GM18502 (cell line): Measurements from ENCODE around the gene SURF1.
"Not testable (repeated sequence)": the region's sequence is repeated elsewhere in the genome, so short reads cannot be mapped to it uniquely, and the experiment has no call there.

Experiments used
- ATAC-seq: cut with Tn5 transposase; IDR thresholded peaks from one replicate; pipeline ENCODE4 v1.9.1; 2021; ENCODE audit warnings: mild to moderate bottlenecking; ENCODE audit not compliant: unreplicated experiment, poor library complexity

Gene SURF1

GRCh38 chr9:133346021-133346785, 10.1 kb downstream of the SURF1 start:
- no peak for ATAC-seq

GRCh38 chr9:133345596-133345995, 10.7 kb downstream of the SURF1 start:
- ATAC-seq, result no peak

- no peak for ATAC-seq
Measured at GRCh38 chr9:133344979-133345378, 11.3 kb downstream of the SURF1 start.

- ATAC-seq, result no peak
Measured at GRCh38 chr9:133344071-133344470, 12.2 kb downstream of the SURF1 start.

- no peak for ATAC-seq
Measured at GRCh38 chr9:133342570-133342969, 13.7 kb downstream of the SURF1 start.

GRCh38 chr9:133342069-133342406, 14.2 kb downstream of the SURF1 start:
- ATAC-seq, result no peak

GRCh38 chr9:133341369-133342068, 14.8 kb downstream of the SURF1 start:
- no peak for ATAC-seq

GRCh38 chr9:133340916-133341315, 15.4 kb downstream of the SURF1 start:
- ATAC-seq, result no peak

GRCh38 chr9:133340256-133340655, 16.0 kb downstream of the SURF1 start:
- ATAC-seq, result no peak

- ATAC-seq, result no peak
Measured at GRCh38 chr9:133339641-133340040, 16.6 kb downstream of the SURF1 start.

- peak; percentile 87 for ATAC-seq
Measured at GRCh38 chr9:133335924-133336811, 20.1 kb downstream of the SURF1 start, which contains the start of gene SURF6. Gene SURF6, minus strand, starts transcription at chr9:133336188. Its CDS starts 56 bp downstream, at chr9:133336132.

GRCh38 chr9:133334888-133335287, 21.4 kb downstream of the SURF1 start:
- ATAC-seq, result not testable (repeated sequence)

GRCh38 chr9:133334161-133334560, 22.1 kb downstream of the SURF1 start:
- no peak for ATAC-seq

- ATAC-seq, result no peak
Measured at GRCh38 chr9:133333566-133333965, 22.7 kb downstream of the SURF1 start.

- ATAC-seq, result no peak
Measured at GRCh38 chr9:133333011-133333410, 23.3 kb downstream of the SURF1 start.

GRCh38 chr9:133332381-133332730, 23.9 kb downstream of the SURF1 start:
- no peak for ATAC-seq

- no peak for ATAC-seq
Measured at GRCh38 chr9:133331641-133332380, 24.5 kb downstream of the SURF1 start.

GRCh38 chr9:133331221-133331620, 25.1 kb downstream of the SURF1 start:
- ATAC-seq, result no peak

- not testable (repeated sequence) for ATAC-seq
Measured at GRCh38 chr9:133329306-133330156, 26.8 kb downstream of the SURF1 start.
